ENCODE measurements around the gene PLPP1. TPM values are rescaled to one million over a fixed set of nuclear protein-coding genes. Genes with fewer than 3 reads are reported as not detected.

The PLPP1 gene
- total RNA-seq, 1 experiment from 2014 or later, result 10.5 TPM

DNA sequence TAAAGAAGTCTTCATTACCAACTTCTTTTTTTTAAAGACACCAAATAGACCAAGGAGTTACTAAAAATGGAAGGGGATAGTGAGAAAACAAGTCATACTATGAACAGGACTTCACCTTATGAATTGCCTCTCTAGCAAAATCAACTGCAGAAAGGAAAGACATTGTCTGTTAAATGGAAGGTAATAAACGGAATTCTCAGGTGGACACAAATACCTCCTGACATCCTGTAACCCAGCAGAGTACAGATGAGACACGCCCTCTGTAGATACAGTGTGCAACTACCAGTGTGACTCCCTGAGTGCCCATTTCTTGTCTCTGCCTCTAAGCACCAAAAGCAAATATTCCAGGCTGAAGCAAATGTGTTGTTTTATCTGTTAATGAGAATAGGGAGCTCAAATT is 12.2 kb upstream of the PLPP1 start:
- Histone ChIP-seq H3K36me3 (ENCODE audit: control insufficient read depth in 1 of 2, insufficient read depth in 2 of 2, low read length in 2 of 2) (no peaks in the 10 kb centered on the region), H3K9ac (ENCODE audit: low read length) (no peak overlapping the region), H3K4me1 (ENCODE audit: control insufficient read depth in 1 of 2, insufficient read depth in 2 of 2, low read length in 2 of 2) (peaks cover 0 to 7% of the 10 kb centered on the region in 2 experiments; a peak in 2 of 4 replicates), H3K4me3 (replicated peaks in 1 of 2; ENCODE audit: low read depth in 1 of 2, low read length in 2 of 2) (no peak overlapping the region), H3K9me3 (ENCODE audit: control insufficient read depth in 1 of 2, insufficient read depth in 1 of 2, low read depth in 1 of 2, low read length in 2 of 2) (no peaks in the 10 kb centered on the region), H3K79me2 (ENCODE audit: insufficient read depth, low read length) (no peaks in the 10 kb centered on the region), H3K27ac (ENCODE audit: low read depth, low read length) (no peak overlapping the region), H4K20me1 (ENCODE audit: insufficient read depth) (no peaks in the 10 kb centered on the region), H3K27me3 (ENCODE audit: insufficient read depth, low read length) (no peaks in the 10 kb centered on the region), H2AFZ (ENCODE audit: low read depth, low read length, poor library complexity, severe bottlenecking) (peak overlapping the region; percentile 89), H3K4me2 (ENCODE audit: low read length) (peak overlapping the region; percentile 31; the same call in 1 of the 2 replicates), H3K9me2 (ENCODE audit: insufficient read depth) (no peaks in the 10 kb centered on the region)
- BruUV-seq (replicated peaks), result no TSS peak
- ChIA-PET CTCF (no interaction called here), POLR2A (no interaction called here), RAD21 (ENCODE audit: low non-redundant PET in 1 of 2, low total read pairs in 2 of 2, uncharacterized antibody in 2 of 2, unreplicated experiment in 2 of 2) (no interaction called here)
- TF ChIP-seq EZH2 (IDR thresholded peaks at IDR 0.05), result no peak
- TF ChIP-seq, protein P1, sequence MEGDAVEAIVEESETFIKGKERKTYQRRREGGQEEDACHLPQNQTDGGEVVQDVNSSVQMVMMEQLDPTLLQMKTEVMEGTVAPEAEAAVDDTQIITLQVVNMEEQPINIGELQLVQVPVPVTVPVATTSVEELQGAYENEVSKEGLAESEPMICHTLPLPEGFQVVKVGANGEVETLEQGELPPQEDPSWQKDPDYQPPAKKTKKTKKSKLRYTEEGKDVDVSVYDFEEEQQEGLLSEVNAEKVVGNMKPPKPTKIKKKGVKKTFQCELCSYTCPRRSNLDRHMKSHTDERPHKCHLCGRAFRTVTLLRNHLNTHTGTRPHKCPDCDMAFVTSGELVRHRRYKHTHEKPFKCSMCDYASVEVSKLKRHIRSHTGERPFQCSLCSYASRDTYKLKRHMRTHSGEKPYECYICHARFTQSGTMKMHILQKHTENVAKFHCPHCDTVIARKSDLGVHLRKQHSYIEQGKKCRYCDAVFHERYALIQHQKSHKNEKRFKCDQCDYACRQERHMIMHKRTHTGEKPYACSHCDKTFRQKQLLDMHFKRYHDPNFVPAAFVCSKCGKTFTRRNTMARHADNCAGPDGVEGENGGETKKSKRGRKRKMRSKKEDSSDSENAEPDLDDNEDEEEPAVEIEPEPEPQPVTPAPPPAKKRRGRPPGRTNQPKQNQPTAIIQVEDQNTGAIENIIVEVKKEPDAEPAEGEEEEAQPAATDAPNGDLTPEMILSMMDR (IDR thresholded peaks at IDR 0.05 in 2 of 3, conservative IDR thresholded peaks at IDR 0.05 in 1 of 3; ENCODE audit: borderline replicate concordance in 1 of 3, insufficient read depth in 1 of 3, low read depth in 2 of 3, low read length in 2 of 3), result peak; percentile 17 to 32 (median 29); a peak in 2 of 6 replicates
- no peak for TF ChIP-seq ELF1 (IDR thresholded peaks at IDR 0.05; ENCODE audit: borderline replicate concordance, low read depth)
- TF ChIP-seq CEBPB (IDR thresholded peaks at IDR 0.05; ENCODE audit: low read depth), result no peak
- TF ChIP-seq, protein P2, sequence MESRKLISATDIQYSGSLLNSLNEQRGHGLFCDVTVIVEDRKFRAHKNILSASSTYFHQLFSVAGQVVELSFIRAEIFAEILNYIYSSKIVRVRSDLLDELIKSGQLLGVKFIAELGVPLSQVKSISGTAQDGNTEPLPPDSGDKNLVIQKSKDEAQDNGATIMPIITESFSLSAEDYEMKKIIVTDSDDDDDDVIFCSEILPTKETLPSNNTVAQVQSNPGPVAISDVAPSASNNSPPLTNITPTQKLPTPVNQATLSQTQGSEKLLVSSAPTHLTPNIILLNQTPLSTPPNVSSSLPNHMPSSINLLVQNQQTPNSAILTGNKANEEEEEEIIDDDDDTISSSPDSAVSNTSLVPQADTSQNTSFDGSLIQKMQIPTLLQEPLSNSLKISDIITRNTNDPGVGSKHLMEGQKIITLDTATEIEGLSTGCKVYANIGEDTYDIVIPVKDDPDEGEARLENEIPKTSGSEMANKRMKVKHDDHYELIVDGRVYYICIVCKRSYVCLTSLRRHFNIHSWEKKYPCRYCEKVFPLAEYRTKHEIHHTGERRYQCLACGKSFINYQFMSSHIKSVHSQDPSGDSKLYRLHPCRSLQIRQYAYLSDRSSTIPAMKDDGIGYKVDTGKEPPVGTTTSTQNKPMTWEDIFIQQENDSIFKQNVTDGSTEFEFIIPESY (IDR thresholded peaks at IDR 0.05; ENCODE audit: extremely low read depth, insufficient replicate concordance, low read length), result no peak
- TF ChIP-seq TCF7L2 (IDR thresholded peaks at IDR 0.05; ENCODE audit: borderline replicate concordance, extremely low read depth, insufficient read depth, insufficient read length), result no peak
- TF ChIP-seq FOSL1 (IDR thresholded peaks at IDR 0.05; ENCODE audit: low read depth), result no peak
- peak; percentile 48 for TF ChIP-seq RAD21 (IDR thresholded peaks at IDR 0.05; ENCODE audit: low read depth)
- no peak for TF ChIP-seq EZH2phosphoT487 (IDR thresholded peaks at IDR 0.05; ENCODE audit: borderline replicate concordance)
- DNase-seq (ENCODE audit: low read depth, low spot score) (no peak), ATAC-seq (peak; percentile 99)
- intact Hi-C loops (cut with micrococcal nuclease), result no loop called here

Measured in HCT116 (cell line).